ENCODE measurements around the gene GSE1. TPM values are rescaled to one million over a fixed set of nuclear protein-coding genes. Genes with fewer than 3 reads are reported as not detected.

The GSE1 gene
- total RNA-seq, 1 donor from 2014 or later: 12.9 TPM

GRCh38 chr16:85615852-85616606 is 2.9 kb downstream of the GSE1 start:
- DNase-seq (ENCODE audit: low read depth) (peak; percentile 40), FAIRE-seq (no peak)
- no peaks in the 10 kb centered on the region for H3K27me3 ChIP-seq (ENCODE audit: control insufficient read depth, insufficient read depth, low read length)
- TF ChIP-seq CTCF (IDR thresholded peaks at IDR 0.05; ENCODE audit: insufficient read depth, low read length, severe bottlenecking): peak; percentile 97
- peaks cover 9% of the 10 kb centered on the region for H3K36me3 ChIP-seq (ENCODE audit: control insufficient read depth, insufficient read depth, low read length)
- no peak overlapping the region for H3K4me3 ChIP-seq (ENCODE audit: low read depth, low read length)

GRCh38 chr16:85616607-85617321 is 3.6 kb downstream of the GSE1 start:
- TF ChIP-seq CTCF (IDR thresholded peaks at IDR 0.05; ENCODE audit: insufficient read depth, low read length, severe bottlenecking): no peak
- Histone ChIP-seq H3K27me3 (ENCODE audit: control insufficient read depth, insufficient read depth, low read length) (no peaks in the 10 kb centered on the region), H3K36me3 (ENCODE audit: control insufficient read depth, insufficient read depth, low read length) (peaks cover 9% of the 10 kb centered on the region), H3K4me3 (ENCODE audit: low read depth, low read length) (no peak overlapping the region)
- DNase-seq (ENCODE audit: low read depth) (no peak), FAIRE-seq (no peak)

- no peak overlapping the region for H3K4me3 ChIP-seq (ENCODE audit: low read depth, low read length)
- TF ChIP-seq CTCF (IDR thresholded peaks at IDR 0.05; ENCODE audit: insufficient read depth, low read length, severe bottlenecking): no peak
- H3K27me3 ChIP-seq (ENCODE audit: control insufficient read depth, insufficient read depth, low read length): no peaks in the 10 kb centered on the region
- DNase-seq (ENCODE audit: low read depth): peak; percentile 40
- peak; percentile 60 for FAIRE-seq
- peaks cover 10% of the 10 kb centered on the region for H3K36me3 ChIP-seq (ENCODE audit: control insufficient read depth, insufficient read depth, low read length)
Observed at GRCh38 chr16:85617948-85618347, 4.8 kb downstream of the GSE1 start.

- DNase-seq (ENCODE audit: low read depth) (no peak), FAIRE-seq (no peak)
- TF ChIP-seq CTCF (IDR thresholded peaks at IDR 0.05; ENCODE audit: insufficient read depth, low read length, severe bottlenecking): no peak
- H3K4me3 ChIP-seq (ENCODE audit: low read depth, low read length): no peak overlapping the region
- peaks cover 11% of the 10 kb centered on the region for H3K36me3 ChIP-seq (ENCODE audit: control insufficient read depth, insufficient read depth, low read length)
- H3K27me3 ChIP-seq (ENCODE audit: control insufficient read depth, insufficient read depth, low read length): no peaks in the 10 kb centered on the region
Observed at GRCh38 chr16:85618521-85618920, 5.4 kb downstream of the GSE1 start.

- no peak for TF ChIP-seq CTCF (IDR thresholded peaks at IDR 0.05; ENCODE audit: insufficient read depth, low read length, severe bottlenecking)
- no peak for FAIRE-seq
- no peaks in the 10 kb centered on the region for H3K27me3 ChIP-seq (ENCODE audit: control insufficient read depth, insufficient read depth, low read length)
Observed at GRCh38 chr16:85619101-85619891, 6.2 kb downstream of the GSE1 start.

More at GRCh38 chr16:85619101-85619891, 6.2 kb downstream of the GSE1 start:
- DNase-seq (ENCODE audit: low read depth): no peak
- Histone ChIP-seq H3K36me3 (ENCODE audit: control insufficient read depth, insufficient read depth, low read length) (peaks cover 12% of the 10 kb centered on the region), H3K4me3 (ENCODE audit: low read depth, low read length) (no peak overlapping the region)
